GM23338 (cell line): ENCODE results near the gene IGFBPL1.

Source experiments
- CREB1 ChIP-seq: fragments of 250-450 bp; sonication (Bioruptor Pico); IDR thresholded peaks from 2 replicates; pipeline ENCODE4 v1.5.0; 2020; ENCODE audit warnings: low read depth, mild to moderate bottlenecking, moderate library complexity
- CTCF ChIP-seq, 2 experiments: fragments of 200-600 bp in 1 of 2; sonication (generic) in 1 of 2; conservative IDR thresholded peaks; 2 replicates each; pipeline versions ENCODE4 v1.5.1 to v1.6.1; 2016 to 2017; ENCODE audit warnings: antibody characterized with exemption in 2 of 2, low read depth in 2 of 2, mild to moderate bottlenecking in 2 of 2, moderate library complexity in 1 of 2
- EZH2 ChIP-seq: fragments of 200-600 bp; sonication (generic); IDR thresholded peaks from one replicate; pipeline ENCODE4 v1.8.0; 2017; ENCODE audit warnings: antibody characterized with exemption, mild to moderate bottlenecking, low read depth; ENCODE audit not compliant: unreplicated experiment
- EZH2phosphoT487 ChIP-seq: fragments of 200-600 bp; sonication (generic); IDR thresholded peaks from one replicate; pipeline ENCODE4 v1.8.1; 2018; ENCODE audit warnings: antibody characterized with exemption; ENCODE audit not compliant: unreplicated experiment
- JUNB ChIP-seq: IDR thresholded peaks from one replicate; pipeline ENCODE4 v1.6.1; 2016; ENCODE audit warnings: antibody characterized with exemption; ENCODE audit not compliant: unreplicated experiment
- POLR2AphosphoS5 ChIP-seq: IDR thresholded peaks from 2 replicates; pipeline ENCODE4 v1.6.1; 2016; ENCODE audit warnings: antibody characterized with exemption, low read depth
- REST ChIP-seq: IDR thresholded peaks from one replicate; pipeline ENCODE4 v1.6.1; 2018; ENCODE audit warnings: antibody characterized with exemption; ENCODE audit not compliant: unreplicated experiment
- ZNF114 ChIP-seq: fragments of 250-450 bp; sonication (Bioruptor Pico); IDR thresholded peaks from 2 replicates; pipeline ENCODE4 v1.5.0; 2020; ENCODE audit warnings: mild to moderate bottlenecking, moderate library complexity

- TF ChIP-seq EZH2 (no peak), CTCF (conservative IDR thresholded peaks at IDR 0.05; ENCODE audit: low read depth in 2 of 2) (peak; percentile 80 to 91), POLR2AphosphoS5 (no peak), EZH2phosphoT487 (no peak), REST (no peak), CREB1 (no peak), JUNB (no peak), ZNF114 (no peak)
These were observed 7.0 kb downstream of the IGFBPL1 start for GRCh38 chr9:38417003-38417945.
